Erythroblast (primary cell): ENCODE data around the gene GOLGA6B.
"Not testable (repeated sequence)": the region's sequence is repeated elsewhere in the genome, so short reads cannot be mapped to it uniquely, and the experiment has no call there.

Experiments used
- DNase-seq, 2 experiments: peaks; one replicate each; lab custom pipeline; 2025; lab: John Stamatoyannopoulos, UW
- GATA1 ChIP-seq: IDR thresholded peaks from 2 replicates; pipeline ENCODE4 v1.6.1; 2011; ENCODE audit warnings: low read depth, mild to moderate bottlenecking, control low read depth, low read length, moderate library complexity
- POLR2A ChIP-seq: IDR thresholded peaks from 2 replicates; pipeline ENCODE4 v1.6.1; 2011; ENCODE audit warnings: mild to moderate bottlenecking, low read length

GOLGA6B gene, protein sequence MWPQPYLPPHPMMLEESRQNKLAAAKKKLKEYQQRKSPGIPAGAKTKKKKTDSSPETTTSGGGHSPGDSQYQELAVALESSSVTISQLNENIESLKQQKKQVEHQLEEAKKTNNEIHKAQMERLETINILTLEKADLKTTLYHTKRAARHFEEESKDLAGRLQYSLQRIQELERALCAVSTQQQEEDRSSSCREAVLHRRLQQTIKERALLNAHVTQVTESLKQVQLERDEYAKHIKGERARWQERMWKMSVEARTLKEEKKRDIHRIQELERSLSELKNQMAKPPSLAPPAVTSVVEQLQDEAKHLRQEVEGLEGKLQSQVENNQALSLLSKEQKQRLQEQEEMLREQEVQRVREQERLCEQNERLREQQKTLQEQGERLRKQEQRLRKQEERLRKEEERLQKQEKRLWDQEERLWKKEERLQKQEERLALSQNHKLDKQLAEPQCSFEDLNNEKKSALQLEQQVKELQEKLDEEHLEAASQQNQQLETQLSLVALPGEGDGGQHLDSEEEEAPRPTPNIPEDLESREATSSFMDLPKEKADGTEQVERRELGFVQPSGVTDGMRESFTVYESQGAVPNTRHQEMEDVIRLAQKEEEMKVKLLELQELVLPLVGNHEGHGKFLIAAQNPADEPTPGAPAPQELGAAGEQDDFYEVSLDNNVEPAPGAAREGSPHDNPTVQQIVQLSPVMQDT

DNA sequence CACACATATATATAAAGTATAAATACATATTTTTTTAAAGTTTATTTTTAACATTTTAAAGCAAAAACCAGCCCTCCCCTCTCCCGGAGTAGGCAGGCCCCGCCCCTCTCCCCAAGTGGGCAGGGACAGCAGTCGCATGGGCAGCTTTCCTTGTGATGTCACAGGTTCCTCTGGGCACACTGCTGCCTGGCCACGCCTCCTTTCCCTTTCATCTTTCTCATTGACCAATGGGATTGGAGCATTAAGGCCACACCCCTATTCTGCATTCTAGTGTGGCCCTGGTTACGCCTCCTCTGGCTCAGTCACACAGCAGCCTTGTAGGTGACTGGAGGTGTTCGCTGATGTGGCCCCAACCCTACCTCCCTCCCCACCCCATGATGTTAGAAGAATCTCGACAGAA lies at the start of gene GOLGA6B:
Gene GOLGA6B (plus strand): TSS at position 301 of the 400 bp plus-strand sequence. CDS start 41 bp downstream, at position 342.
- DNase-seq: not testable (repeated sequence)

DNA sequence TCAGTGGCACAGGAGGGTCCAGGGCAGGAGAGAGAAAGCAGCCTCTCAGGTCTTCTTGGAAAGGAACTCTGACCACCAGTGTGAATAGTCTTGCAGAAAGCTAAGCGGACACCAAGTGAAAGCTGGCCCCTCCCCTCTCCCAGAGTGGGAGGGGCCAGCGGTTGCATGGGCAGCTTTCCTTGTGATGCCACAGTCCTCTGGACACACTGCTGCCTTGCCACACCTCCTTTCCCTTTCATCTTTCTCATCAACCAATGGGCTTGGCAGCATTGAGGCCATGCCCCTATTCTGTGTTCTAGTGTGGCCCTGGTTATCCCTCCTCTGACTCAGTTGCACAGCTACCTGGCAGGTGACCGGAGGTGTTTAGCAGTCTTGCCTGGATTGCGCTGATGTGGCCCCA lies 49.7 kb upstream of the GOLGA6B start:
- DNase-seq: no peak
- TF ChIP-seq GATA1: no peak
- TF ChIP-seq POLR2A: no peak

- DNase-seq: not testable (repeated sequence)
Measured at GRCh38 chr15:72608084-72608483, 46.4 kb upstream of the GOLGA6B start.

DNA sequence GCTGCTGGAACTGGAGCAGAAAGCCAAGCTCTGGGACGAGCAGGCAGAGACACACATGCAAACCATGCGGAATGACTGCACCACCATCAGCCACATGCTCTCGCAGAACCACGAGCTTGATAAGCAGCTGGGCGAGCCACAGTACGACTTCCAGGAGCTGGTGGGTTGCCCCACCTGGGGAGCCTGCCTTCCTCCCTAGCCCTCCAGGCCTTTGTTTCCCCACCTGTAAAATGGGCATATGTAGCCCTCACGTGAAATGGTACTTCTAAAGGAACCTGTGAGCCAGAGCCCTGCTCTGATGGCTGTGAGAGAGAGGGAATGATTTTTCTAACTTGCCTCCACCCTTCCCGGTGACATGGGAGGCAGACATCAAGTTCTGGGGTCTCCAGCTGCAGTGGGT lies 44.6 kb upstream of the GOLGA6B start:
- TF ChIP-seq POLR2A: no peak
- TF ChIP-seq GATA1: no peak
- DNase-seq: no peak

DNA sequence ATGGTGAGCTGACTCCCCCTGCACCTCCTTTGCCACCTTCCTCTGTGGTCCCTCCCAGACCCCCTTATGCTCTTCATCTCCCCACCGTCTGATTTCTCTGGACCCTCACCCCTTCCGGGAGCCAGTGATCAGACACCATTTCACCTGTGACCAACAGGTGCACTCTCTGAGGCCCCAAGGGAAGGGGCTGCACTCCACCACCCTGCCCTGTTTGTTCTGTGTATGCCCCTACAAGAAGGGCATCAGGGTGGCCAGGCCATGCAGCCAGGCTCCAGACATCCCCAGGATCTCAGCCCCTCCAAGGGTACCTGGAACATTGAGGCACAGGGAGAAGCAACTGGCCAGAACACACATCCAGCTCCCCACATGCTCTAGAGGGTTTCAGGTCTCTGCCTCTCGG lies 42.2 kb upstream of the GOLGA6B start:
- not testable (repeated sequence) for DNase-seq

GRCh38 chr15:72614810-72615532 lies 39.5 kb upstream of the GOLGA6B start:
- DNase-seq: no peak

DNA sequence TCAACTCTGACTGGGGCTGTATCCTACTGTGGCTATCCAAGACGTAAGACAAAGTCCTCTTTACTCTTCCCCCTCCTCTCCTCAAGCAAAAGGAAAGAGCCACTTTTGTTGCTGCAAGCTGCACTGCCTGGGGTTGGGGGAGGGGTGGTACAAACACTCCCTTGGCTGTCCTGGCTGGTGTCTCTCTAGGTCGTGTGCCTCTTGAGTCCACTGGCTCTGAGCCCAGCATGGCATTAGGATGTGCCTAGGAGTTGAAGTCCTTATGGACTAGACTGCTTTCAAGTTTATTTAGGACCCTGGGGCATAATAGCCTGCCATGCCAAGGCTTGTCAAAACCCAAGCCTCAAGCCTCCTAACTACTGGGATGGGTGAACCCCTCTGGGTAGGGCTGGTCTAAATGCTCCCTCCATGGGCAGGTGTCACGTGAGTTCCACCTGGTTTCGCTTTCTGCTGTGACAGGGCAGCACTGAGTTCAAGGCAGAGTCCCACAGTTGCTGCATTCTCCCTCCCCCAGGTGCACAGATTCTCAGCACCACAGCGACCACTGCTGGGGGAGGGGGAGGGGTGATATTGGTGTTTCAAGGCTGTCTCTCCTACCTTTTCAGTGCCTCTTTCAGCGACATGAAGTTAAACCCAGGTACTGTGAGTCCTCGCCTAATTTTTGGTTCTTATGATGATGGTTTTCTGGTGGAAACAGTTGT lies 38.8 kb upstream of the GOLGA6B start:
- DNase-seq: not testable (repeated sequence)

More at GRCh38 chr15:72614810-72615532, 39.5 kb upstream of the GOLGA6B start:
- TF ChIP-seq POLR2A (no peak), GATA1 (no peak)

DNA sequence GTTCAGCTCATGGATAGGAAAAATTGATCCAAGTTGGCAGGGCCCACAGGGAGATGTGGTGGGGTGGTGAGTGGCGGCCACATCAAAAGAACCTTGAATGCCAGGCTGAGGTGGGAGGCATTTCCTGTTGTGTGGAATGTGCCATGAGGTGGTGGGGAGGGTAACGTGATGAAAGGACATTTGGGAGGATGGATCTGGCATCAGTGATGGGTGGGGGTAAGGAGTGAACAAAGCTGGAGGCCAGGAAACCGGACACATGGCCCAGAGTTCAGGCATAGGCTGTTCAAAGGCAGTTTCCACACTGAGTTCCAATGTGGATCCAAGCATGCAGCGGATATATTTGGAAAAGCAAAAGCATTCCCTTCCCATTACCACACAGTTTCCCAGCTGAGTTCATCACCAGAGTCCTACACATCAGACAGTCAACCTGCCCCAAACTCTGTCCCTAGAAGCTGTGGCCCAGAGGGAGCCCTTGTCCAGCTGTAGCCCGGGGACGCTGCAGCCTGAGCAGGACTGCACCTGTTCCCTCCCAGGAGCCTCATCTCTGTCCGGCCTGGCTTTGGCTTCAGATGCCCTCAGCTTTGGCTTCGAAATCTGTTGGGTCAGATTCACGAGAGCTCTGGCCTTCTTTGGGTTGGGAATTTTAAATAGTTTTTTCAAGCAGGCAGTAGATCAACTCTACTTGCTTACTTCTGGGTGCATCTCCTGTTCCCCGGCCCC lies 37.8 kb upstream of the GOLGA6B start:
- DNase-seq: no peak
- no peak for TF ChIP-seq GATA1
- no peak for TF ChIP-seq POLR2A

GRCh38 chr15:72623854-72624253 lies 30.6 kb upstream of the GOLGA6B start:
- not testable (repeated sequence) for DNase-seq

- not testable (repeated sequence) for DNase-seq
Measured at GRCh38 chr15:72626153-72626552, 28.3 kb upstream of the GOLGA6B start.

- DNase-seq: peak; percentile 3 to 17
Measured at GRCh38 chr15:72628249-72629067, 26.0 kb upstream of the GOLGA6B start.

- DNase-seq: not testable (repeated sequence)
Measured at GRCh38 chr15:72629068-72629570, 25.4 kb upstream of the GOLGA6B start.

GRCh38 chr15:72636519-72637282 lies 17.8 kb upstream of the GOLGA6B start:
- not testable (repeated sequence) for DNase-seq

DNA sequence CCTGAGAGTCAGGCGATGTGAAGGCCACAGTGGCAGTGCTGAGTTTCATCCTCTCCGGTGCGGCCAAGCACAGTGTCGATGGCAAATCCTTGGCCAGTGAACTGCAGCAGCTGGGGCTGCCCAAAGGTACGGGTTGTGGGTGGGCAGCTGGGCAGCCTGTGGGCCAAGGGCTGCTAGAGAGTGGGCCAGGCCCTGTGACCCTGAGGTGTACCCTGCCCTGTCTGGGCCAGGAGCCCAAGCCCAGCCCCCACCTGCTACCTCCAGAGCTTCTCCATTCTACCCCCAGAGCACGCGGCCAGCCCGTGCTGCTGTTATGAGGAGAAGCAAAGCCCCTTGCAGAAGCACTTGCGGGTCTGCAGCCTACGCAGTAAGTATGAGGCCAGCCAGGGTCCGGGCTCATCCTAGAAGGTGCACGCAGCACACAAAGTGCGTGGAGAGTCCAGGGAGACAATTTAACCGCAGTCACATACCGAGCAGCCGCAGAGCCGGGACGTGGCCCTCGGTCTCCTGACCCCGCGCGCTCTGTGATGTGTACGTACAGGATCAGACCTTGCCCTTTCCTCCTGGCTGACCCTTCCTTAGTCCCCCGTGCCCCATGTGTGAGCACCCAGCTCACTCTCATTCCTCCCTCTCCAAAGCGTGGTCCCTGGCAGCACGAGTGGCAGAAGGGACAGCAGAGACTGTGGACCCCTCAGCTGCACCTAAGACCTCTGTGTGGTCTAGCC lies 14.6 kb upstream of the GOLGA6B start:
- not testable (repeated sequence) for DNase-seq

DNA sequence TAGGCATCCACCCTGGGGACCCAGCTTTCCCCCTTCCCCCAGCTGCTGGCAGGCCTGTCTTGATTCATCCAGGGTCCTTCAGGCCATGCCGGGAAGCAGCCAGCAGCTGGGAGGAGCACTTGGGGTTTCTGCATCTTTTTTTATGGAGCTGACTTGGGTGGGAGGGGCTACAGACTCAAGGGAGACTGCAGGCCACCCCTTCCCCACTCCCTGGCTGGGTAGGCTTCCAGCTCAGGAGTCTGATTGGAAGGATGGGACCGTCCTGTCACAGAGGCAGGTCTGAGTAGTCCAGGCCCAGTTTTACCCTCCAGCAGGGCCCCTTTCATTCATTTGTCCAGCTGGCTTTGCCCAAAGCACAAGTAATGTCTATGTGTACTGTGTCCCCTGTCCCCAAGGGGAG lies 12.2 kb upstream of the GOLGA6B start:
- not testable (repeated sequence) for DNase-seq

DNA sequence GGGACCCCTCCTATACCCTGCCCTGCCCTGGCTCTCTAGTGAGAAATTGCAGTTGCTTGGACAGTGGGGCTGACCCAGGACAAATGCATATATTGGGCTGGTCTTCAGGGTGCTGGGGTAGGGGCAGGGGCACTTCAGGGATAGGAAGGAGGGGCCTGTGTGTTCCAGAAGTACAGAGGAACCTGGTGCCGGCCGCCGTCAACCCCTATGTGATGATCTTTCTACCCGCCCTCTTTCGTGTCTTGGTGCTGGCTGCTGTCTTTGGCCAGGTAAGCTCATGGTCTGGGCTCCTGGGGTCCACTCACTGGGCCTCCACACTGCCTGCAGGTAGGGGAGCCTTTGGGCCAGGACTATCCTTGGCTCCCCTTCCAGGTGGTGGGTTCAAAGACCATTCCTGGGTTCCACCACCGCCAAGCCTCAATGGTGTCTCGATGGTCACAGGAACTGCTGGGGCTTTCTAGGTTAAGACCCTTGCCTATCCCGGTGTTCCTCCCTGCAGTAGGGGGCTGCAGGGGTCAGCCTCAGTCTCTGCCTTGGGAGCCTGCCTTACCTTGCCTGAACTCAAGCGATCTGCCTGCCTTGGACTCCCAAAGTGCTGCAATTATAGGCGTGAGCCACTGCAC lies 5.8 kb upstream of the GOLGA6B start:
- not testable (repeated sequence) for DNase-seq

- DNase-seq: not testable (repeated sequence)
Measured at GRCh38 chr15:72656014-72656413, 1.5 kb downstream of the GOLGA6B start.
